Measurements from ENCODE around the gene CHAC1.

The CHAC1 gene

DNA sequence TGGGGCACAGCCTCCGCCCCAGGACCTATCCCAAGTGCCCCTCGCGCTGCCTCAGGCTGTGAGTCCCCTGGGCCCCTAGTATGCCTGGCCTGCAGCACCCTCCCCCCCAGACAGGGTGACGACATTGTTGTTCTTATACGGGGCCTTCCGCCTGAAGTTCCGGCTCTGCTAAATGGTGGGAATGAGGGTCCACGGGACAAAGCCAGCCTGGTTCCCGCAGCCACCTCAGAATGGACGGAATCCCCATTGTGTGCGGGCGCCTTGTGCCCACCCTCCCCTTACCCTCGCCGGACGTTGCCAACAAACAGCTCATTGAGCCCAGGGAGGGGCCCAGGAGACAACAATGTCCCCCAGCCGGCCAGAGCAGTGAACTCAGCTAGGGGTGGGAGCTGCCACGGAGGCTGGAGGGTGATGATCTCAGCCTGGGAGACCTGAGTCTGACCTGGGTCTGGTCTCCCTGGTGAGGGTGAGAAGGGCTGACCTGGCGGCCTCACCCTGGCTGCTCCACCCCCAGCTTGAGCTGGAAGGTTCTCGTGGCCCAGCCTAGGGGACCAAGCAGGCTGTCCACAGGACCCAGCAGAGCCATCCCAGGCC, 34.4 kb upstream of the CHAC1 start:
- H3K4me2 ChIP-seq (ENCODE audit: low read depth, low read length): no peak overlapping the region
- H3K27me3 ChIP-seq (replicated peaks; ENCODE audit: insufficient read depth, low read length): no peaks in the 10 kb centered on the region
- no peak for DNase-seq
- H3K4me1 ChIP-seq (ENCODE audit: low read length): no peaks in the 10 kb centered on the region
- TF ChIP-seq EZH2phosphoT487 (IDR thresholded peaks at IDR 0.05; ENCODE audit: low read length) (no peak), EZH2 (optimal IDR thresholded peaks at IDR 0.05; ENCODE audit: low read depth, low read length) (no peak)
- TF ChIP-seq, protein P1, sequence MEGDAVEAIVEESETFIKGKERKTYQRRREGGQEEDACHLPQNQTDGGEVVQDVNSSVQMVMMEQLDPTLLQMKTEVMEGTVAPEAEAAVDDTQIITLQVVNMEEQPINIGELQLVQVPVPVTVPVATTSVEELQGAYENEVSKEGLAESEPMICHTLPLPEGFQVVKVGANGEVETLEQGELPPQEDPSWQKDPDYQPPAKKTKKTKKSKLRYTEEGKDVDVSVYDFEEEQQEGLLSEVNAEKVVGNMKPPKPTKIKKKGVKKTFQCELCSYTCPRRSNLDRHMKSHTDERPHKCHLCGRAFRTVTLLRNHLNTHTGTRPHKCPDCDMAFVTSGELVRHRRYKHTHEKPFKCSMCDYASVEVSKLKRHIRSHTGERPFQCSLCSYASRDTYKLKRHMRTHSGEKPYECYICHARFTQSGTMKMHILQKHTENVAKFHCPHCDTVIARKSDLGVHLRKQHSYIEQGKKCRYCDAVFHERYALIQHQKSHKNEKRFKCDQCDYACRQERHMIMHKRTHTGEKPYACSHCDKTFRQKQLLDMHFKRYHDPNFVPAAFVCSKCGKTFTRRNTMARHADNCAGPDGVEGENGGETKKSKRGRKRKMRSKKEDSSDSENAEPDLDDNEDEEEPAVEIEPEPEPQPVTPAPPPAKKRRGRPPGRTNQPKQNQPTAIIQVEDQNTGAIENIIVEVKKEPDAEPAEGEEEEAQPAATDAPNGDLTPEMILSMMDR (IDR thresholded peaks at IDR 0.05; ENCODE audit: low read length): no peak
- no peak overlapping the region for H3K4me3 ChIP-seq (ENCODE audit: low read length)
- H3K9ac ChIP-seq (ENCODE audit: low read length): no peak overlapping the region
- H2AFZ ChIP-seq (ENCODE audit: low read length): no peak overlapping the region
- no peaks in the 10 kb centered on the region for H3K36me3 ChIP-seq (replicated peaks; ENCODE audit: insufficient read depth, low read length)
- no peaks in the 10 kb centered on the region for H3F3A ChIP-seq (ENCODE audit: insufficient read depth, low read length)
- no peaks in the 10 kb centered on the region for H3K79me2 ChIP-seq (ENCODE audit: low read length)
- H3K9me2 ChIP-seq (replicated peaks; ENCODE audit: insufficient read depth, low read length): no peaks in the 10 kb centered on the region
- no peak overlapping the region for H3K27ac ChIP-seq (ENCODE audit: low read length)
- no peaks in the 10 kb centered on the region for H3K9me3 ChIP-seq (replicated peaks; ENCODE audit: insufficient read depth, low read length)
- H4K20me1 ChIP-seq (ENCODE audit: insufficient read depth, low read length): no peaks in the 10 kb centered on the region

DNA sequence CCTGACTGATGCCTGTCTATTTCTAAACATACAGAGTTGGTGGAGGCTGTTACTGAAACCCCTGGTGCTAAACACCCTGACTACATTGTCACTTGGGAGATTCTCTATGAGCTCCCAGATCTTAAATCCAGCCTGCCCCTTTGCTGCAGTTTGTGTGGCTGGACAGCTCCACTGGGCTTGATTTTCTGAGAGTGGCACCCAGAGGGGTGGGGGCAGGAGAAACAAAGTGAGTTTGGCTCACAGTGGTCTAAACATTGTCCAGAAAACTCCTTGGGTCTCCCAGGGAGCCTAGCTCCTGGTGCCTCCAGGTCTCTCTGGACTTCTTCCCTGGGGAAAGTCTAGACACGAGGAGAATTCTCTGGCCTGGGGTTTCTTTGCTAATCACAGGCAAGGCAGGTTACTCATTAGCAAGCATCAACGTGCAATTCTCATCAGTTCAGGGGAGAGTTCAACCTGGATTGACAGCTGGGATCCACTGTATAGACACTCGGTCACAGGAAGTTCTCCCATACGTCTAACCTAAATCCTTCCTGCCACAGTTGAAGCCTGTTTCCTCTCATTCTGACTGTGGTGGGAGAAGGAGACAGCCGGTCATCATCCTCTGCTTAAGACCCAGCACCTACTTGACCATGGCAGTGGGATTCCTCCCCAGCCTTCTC, 31.2 kb upstream of the CHAC1 start:
- no peaks in the 10 kb centered on the region for H4K20me1 ChIP-seq (ENCODE audit: insufficient read depth, low read length)
- TF ChIP-seq EZH2 (optimal IDR thresholded peaks at IDR 0.05; ENCODE audit: low read depth, low read length) (no peak), EZH2phosphoT487 (IDR thresholded peaks at IDR 0.05; ENCODE audit: low read length) (no peak)
- TF ChIP-seq, protein P1 (IDR thresholded peaks at IDR 0.05; ENCODE audit: low read length): no peak
- H3K9me3 ChIP-seq (replicated peaks; ENCODE audit: insufficient read depth, low read length): no peaks in the 10 kb centered on the region
- no peak overlapping the region for H3K27ac ChIP-seq (ENCODE audit: low read length)
- no peaks in the 10 kb centered on the region for H3K4me1 ChIP-seq (ENCODE audit: low read length)
- H2AFZ ChIP-seq (ENCODE audit: low read length): no peak overlapping the region
- peaks cover 19% of the 10 kb centered on the region for H3K27me3 ChIP-seq (replicated peaks; ENCODE audit: insufficient read depth, low read length)
- no peak overlapping the region for H3K9ac ChIP-seq (ENCODE audit: low read length)
- H3K36me3 ChIP-seq (replicated peaks; ENCODE audit: insufficient read depth, low read length): no peaks in the 10 kb centered on the region
- no peak for DNase-seq
- H3F3A ChIP-seq (ENCODE audit: insufficient read depth, low read length): no peaks in the 10 kb centered on the region
- H3K4me3 ChIP-seq (ENCODE audit: low read length): no peak overlapping the region
- no peaks in the 10 kb centered on the region for H3K79me2 ChIP-seq (ENCODE audit: low read length)
- no peak overlapping the region for H3K4me2 ChIP-seq (ENCODE audit: low read depth, low read length)
- H3K9me2 ChIP-seq (replicated peaks; ENCODE audit: insufficient read depth, low read length): no peaks in the 10 kb centered on the region

DNA sequence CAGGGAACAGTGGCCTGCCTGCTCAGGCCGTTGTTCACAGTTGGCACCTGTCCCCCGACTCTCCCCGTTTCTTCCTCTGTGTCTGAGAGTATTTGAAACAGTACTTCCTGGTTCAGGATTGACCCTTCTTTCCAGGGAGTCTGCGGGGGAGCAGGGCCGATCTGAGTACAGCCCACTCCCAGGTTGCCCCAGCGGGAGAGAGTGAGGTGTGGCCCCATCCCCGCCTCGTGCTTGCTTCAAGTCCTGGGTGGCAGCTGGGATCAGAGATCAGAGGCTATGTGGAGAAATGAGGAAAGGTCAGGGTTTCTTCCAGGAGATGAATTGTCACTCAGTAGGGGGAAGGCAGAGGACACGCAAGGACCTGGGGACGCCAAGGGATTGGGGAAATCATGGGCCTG, 30.7 kb upstream of the CHAC1 start:
- DNase-seq: no peak
- H3K27ac ChIP-seq (ENCODE audit: low read length): no peak overlapping the region
- no peaks in the 10 kb centered on the region for H3K79me2 ChIP-seq (ENCODE audit: low read length)
- H3K4me1 ChIP-seq (ENCODE audit: low read length): no peaks in the 10 kb centered on the region
- H3K9me3 ChIP-seq (replicated peaks; ENCODE audit: insufficient read depth, low read length): no peaks in the 10 kb centered on the region
- no peaks in the 10 kb centered on the region for H3F3A ChIP-seq (ENCODE audit: insufficient read depth, low read length)
- H3K9ac ChIP-seq (ENCODE audit: low read length): no peak overlapping the region
- H3K9me2 ChIP-seq (replicated peaks; ENCODE audit: insufficient read depth, low read length): no peaks in the 10 kb centered on the region
- peaks cover 24% of the 10 kb centered on the region for H3K27me3 ChIP-seq (replicated peaks; ENCODE audit: insufficient read depth, low read length)
- H3K4me2 ChIP-seq (ENCODE audit: low read depth, low read length): no peak overlapping the region
- no peaks in the 10 kb centered on the region for H3K36me3 ChIP-seq (replicated peaks; ENCODE audit: insufficient read depth, low read length)
- H4K20me1 ChIP-seq (ENCODE audit: insufficient read depth, low read length): no peaks in the 10 kb centered on the region
- no peak overlapping the region for H2AFZ ChIP-seq (ENCODE audit: low read length)
- TF ChIP-seq, protein P1 (IDR thresholded peaks at IDR 0.05; ENCODE audit: low read length): no peak
- TF ChIP-seq EZH2phosphoT487 (IDR thresholded peaks at IDR 0.05; ENCODE audit: low read length) (no peak), EZH2 (optimal IDR thresholded peaks at IDR 0.05; ENCODE audit: low read depth, low read length) (no peak)
- H3K4me3 ChIP-seq (ENCODE audit: low read length): no peak overlapping the region
